SU-DHL-6 (cell line): Measurements from ENCODE around the gene REXO5.

Experiments used
- H2AFZ ChIP-seq: fragments of 200-600 bp; sonication (generic); 2 replicates; pipeline ENCODE4 v1.6.1; 2014; ENCODE audit warnings: low read depth, mild to moderate bottlenecking, moderate library complexity, mixed read lengths, antibody characterized with exemption, low read length; ENCODE audit not compliant: severe bottlenecking
- H3F3A ChIP-seq: fragments of 200-600 bp; shearing (Covaris generic); 2 replicates; pipeline ENCODE4 v1.6.0; 2016; ENCODE audit warnings: antibody characterized with exemption, mild to moderate bottlenecking; ENCODE audit not compliant: insufficient read depth
- H3K27ac ChIP-seq: fragments of 200-600 bp; sonication (generic); 2 replicates; pipeline ENCODE4 v1.5.1; 2016; ENCODE audit warnings: low read depth, mild to moderate bottlenecking, low read length, moderate library complexity, mixed read lengths
- H3K27me3 ChIP-seq: fragments of 200-600 bp; sonication (generic), shearing (Covaris generic); 2 replicates; pipeline ENCODE4 v1.6.0; 2014; ENCODE audit warnings: mild to moderate bottlenecking, low read length
- H3K36me3 ChIP-seq: fragments of 200-600 bp; sonication (generic); 2 replicates; pipeline ENCODE4 v1.6.1; 2014; ENCODE audit warnings: mild to moderate bottlenecking, low read length, mixed read lengths
- H3K4me2 ChIP-seq: fragments of 300-600, 200-600 bp; shearing (Covaris generic), sonication (generic); 2 replicates; pipeline ENCODE4 v1.6.0; 2014; ENCODE audit warnings: low read length, low read depth, mild to moderate bottlenecking; ENCODE audit not compliant: poor library complexity, severe bottlenecking
- H3K4me3 ChIP-seq: fragments of 200-600 bp; sonication (generic); 2 replicates; pipeline ENCODE4 v1.5.1; 2014; ENCODE audit warnings: antibody characterized with exemption, low read length, mild to moderate bottlenecking, mixed read lengths; ENCODE audit not compliant: insufficient read depth, poor library complexity, severe bottlenecking
- H3K79me2 ChIP-seq: fragments of 200-600 bp; sonication (generic); 2 replicates; pipeline ENCODE4 v1.6.1; 2014; ENCODE audit warnings: mild to moderate bottlenecking, low read length, moderate library complexity; ENCODE audit not compliant: insufficient read depth
- H3K9ac ChIP-seq: fragments of 200-600 bp; sonication (generic); 2 replicates; pipeline ENCODE4 v1.7.0; 2014; ENCODE audit warnings: mild to moderate bottlenecking, low read length
- H3K9me2 ChIP-seq: fragments of 200-600 bp; sonication (generic); replicated peaks from 2 replicates; pipeline ENCODE4 v1.6.1; 2014; ENCODE audit warnings: low read length; ENCODE audit not compliant: insufficient read depth
- H3K9me3 ChIP-seq: fragments of 200-600 bp; sonication (generic); 2 replicates; pipeline ENCODE4 v1.6.1; 2014; ENCODE audit warnings: low read length, mixed read lengths; ENCODE audit not compliant: insufficient read depth
- H4K20me1 ChIP-seq: fragments of 200-600 bp; sonication (generic); 2 replicates; pipeline ENCODE4 v1.6.1; 2014; ENCODE audit warnings: low read depth, mild to moderate bottlenecking, antibody characterized with exemption, low read length, moderate library complexity, mixed read lengths
- EZH2phosphoT487 ChIP-seq: fragments of 200-600 bp; sonication (generic), shearing (Covaris generic); conservative IDR thresholded peaks from 2 replicates; pipeline ENCODE4 v1.6.1; 2018; ENCODE audit warnings: mild to moderate bottlenecking, antibody characterized with exemption, low read length, moderate library complexity, mixed read lengths
- TF ChIP-seq, protein P1 (sequence below): fragments of 200-600 bp; sonication (generic); IDR thresholded peaks from one replicate; pipeline ENCODE4 v1.5.1; 2017; ENCODE audit warnings: antibody characterized with exemption, mild to moderate bottlenecking, low read length, moderate library complexity; ENCODE audit not compliant: insufficient read depth, poor library complexity, severe bottlenecking

Gene REXO5

DNA sequence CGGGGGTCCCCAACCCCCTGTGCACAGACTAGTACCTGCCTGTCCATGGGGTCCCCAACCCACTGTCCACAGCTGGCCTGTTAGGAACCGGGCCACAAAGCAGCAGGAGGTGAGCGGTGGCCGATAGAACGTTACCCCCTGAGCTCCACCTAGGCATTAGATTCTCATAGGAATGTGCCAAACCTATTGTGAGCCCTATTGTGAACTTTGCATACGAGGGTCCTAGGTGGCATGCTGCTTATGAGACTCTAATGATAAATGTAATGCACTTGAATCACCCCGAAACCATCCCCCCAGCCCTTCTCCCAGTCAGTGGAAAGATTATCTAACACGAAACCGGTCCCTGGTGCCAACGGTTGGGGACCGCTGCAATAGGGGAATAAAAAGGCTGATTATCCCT lies 1.5 kb downstream of the REXO5 start:
- Histone ChIP-seq H3F3A (peaks cover 9% of the 10 kb centered on the region; the same call in 1 of the 2 replicates), H3K27me3 (no peaks in the 10 kb centered on the region), H3K36me3 (no peaks in the 10 kb centered on the region), H3K4me2 (peak overlapping the region; percentile 84), H2AFZ (no peak overlapping the region), H3K9me2 (no peaks in the 10 kb centered on the region), H3K4me3 (peak overlapping the region; percentile 70), H3K27ac (no peak overlapping the region), H3K9me3 (no peaks in the 10 kb centered on the region), H3K9ac (peak overlapping the region; percentile 86; the same call in 1 of the 2 replicates), H3K79me2 (peaks cover 9% of the 10 kb centered on the region; the same call in 1 of the 2 replicates), H4K20me1 (no peaks in the 10 kb centered on the region)
- TF ChIP-seq, protein P1, sequence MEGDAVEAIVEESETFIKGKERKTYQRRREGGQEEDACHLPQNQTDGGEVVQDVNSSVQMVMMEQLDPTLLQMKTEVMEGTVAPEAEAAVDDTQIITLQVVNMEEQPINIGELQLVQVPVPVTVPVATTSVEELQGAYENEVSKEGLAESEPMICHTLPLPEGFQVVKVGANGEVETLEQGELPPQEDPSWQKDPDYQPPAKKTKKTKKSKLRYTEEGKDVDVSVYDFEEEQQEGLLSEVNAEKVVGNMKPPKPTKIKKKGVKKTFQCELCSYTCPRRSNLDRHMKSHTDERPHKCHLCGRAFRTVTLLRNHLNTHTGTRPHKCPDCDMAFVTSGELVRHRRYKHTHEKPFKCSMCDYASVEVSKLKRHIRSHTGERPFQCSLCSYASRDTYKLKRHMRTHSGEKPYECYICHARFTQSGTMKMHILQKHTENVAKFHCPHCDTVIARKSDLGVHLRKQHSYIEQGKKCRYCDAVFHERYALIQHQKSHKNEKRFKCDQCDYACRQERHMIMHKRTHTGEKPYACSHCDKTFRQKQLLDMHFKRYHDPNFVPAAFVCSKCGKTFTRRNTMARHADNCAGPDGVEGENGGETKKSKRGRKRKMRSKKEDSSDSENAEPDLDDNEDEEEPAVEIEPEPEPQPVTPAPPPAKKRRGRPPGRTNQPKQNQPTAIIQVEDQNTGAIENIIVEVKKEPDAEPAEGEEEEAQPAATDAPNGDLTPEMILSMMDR, result no peak
- no peak for TF ChIP-seq EZH2phosphoT487

DNA sequence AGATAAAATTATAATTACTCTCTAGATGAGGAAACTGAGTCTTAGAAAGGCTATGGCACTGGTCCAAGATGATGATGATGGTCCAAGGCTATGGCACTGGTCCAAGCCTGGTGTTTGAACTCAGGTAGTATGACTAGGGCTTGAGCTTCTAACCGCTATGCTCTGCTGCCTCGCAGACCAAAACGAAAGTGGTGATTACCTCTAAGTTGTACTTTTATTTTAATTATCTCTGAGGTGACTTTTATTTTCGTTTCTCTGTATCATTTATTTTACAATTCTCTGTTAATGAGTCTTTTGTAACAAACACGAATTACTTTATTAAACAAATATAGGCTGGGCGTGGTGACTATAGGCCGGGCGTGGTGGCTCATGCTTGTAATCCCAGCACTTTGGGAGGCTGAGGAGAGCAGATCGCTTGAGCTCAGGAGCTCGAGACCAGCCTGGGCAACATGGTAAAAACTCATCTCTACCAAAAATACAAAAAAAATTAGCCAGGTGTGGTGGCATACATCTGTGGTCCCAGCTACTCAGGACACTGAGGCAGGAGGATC lies 5.6 kb downstream of the REXO5 start:
- Histone ChIP-seq H3K9me2 (no peaks in the 10 kb centered on the region), H3K9ac (no peak overlapping the region), H4K20me1 (no peaks in the 10 kb centered on the region), H3K27ac (no peak overlapping the region), H2AFZ (no peak overlapping the region), H3K4me3 (no peak overlapping the region), H3K79me2 (peaks cover 8% of the 10 kb centered on the region; the same call in 1 of the 2 replicates), H3F3A (no peaks in the 10 kb centered on the region), H3K4me2 (no peak overlapping the region), H3K36me3 (peaks cover 10% of the 10 kb centered on the region; the same call in 1 of the 2 replicates), H3K27me3 (no peaks in the 10 kb centered on the region), H3K9me3 (no peaks in the 10 kb centered on the region)
- TF ChIP-seq, protein P1, result no peak
- TF ChIP-seq EZH2phosphoT487, result no peak

DNA sequence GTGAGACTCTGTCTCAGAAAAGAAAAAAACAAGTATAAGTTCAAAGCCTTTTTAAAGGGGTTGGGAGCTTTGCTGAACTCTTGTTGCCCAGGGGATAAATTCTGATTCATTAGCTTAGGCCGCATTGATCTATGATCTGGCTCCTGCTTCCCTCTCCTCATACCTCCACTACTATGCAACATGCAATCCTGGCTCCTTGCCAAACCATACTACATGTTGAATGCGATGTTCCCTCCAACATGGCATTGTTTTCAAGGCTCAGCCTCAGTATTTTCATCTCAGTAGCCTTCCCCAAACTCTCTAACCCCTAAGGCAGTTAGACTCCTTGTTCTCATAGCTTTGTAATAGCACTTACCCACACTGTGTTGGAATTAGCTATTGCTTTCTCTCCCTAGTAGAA lies 6.2 kb downstream of the REXO5 start:
- no peak for TF ChIP-seq EZH2phosphoT487
- TF ChIP-seq, protein P1, result no peak

More for the DNA sequence above, 6.2 kb downstream of the REXO5 start:
- Histone ChIP-seq H3K4me2 (no peak overlapping the region), H3F3A (no peaks in the 10 kb centered on the region; the same call in 1 of the 2 replicates), H3K79me2 (peaks cover 3% of the 10 kb centered on the region; the same call in 1 of the 2 replicates), H3K27ac (no peak overlapping the region), H3K36me3 (peaks cover 13% of the 10 kb centered on the region; the same call in 1 of the 2 replicates), H3K9me2 (no peaks in the 10 kb centered on the region), H2AFZ (no peak overlapping the region), H3K27me3 (no peaks in the 10 kb centered on the region), H4K20me1 (no peaks in the 10 kb centered on the region), H3K9me3 (no peaks in the 10 kb centered on the region), H3K9ac (no peak overlapping the region), H3K4me3 (no peak overlapping the region)
